OCI-LY1 (cell line): ENCODE results near the gene DPF3.

Experiments
- EZH2 ChIP-seq: fragments of 200-600 bp; sonication (generic), shearing (Covaris generic); IDR thresholded peaks from 2 replicates; pipeline ENCODE4 v1.8.0; 2017; ENCODE audit warnings: borderline replicate concordance, mixed run types, mild to moderate bottlenecking, antibody characterized with exemption, low read length, moderate library complexity, mixed read lengths
- TF ChIP-seq, protein P1 (sequence below): fragments of 200-600 bp; sonication (generic), shearing (Covaris generic); IDR thresholded peaks from 2 replicates; pipeline ENCODE4 v1.5.1; 2017; ENCODE audit warnings: mild to moderate bottlenecking, antibody characterized with exemption, low read length, moderate library complexity, mixed read lengths

DNA sequence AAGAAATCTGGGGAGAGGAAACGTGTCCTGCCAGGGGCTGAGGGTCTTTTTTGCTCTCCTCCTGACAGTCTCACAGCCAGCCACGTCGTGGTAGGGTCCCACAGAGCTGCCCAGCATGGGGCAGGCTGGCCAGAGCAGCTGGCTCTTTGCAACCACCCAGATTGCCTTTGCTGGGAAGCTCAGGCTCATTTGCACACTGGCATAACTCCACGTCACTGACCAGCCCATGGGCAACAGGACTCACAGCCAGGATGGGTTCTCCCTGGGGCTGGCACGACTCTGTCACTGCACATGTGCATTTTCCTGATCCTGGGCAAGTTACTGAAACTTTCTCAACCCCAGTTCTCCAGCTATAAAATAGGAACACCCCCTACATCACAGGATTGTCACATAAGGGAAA lies 242.2 kb downstream of the DPF3 start:
- TF ChIP-seq, protein P1, sequence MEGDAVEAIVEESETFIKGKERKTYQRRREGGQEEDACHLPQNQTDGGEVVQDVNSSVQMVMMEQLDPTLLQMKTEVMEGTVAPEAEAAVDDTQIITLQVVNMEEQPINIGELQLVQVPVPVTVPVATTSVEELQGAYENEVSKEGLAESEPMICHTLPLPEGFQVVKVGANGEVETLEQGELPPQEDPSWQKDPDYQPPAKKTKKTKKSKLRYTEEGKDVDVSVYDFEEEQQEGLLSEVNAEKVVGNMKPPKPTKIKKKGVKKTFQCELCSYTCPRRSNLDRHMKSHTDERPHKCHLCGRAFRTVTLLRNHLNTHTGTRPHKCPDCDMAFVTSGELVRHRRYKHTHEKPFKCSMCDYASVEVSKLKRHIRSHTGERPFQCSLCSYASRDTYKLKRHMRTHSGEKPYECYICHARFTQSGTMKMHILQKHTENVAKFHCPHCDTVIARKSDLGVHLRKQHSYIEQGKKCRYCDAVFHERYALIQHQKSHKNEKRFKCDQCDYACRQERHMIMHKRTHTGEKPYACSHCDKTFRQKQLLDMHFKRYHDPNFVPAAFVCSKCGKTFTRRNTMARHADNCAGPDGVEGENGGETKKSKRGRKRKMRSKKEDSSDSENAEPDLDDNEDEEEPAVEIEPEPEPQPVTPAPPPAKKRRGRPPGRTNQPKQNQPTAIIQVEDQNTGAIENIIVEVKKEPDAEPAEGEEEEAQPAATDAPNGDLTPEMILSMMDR = no peak
- no peak for TF ChIP-seq EZH2
